Calu3 (cell line): ENCODE data around the gene PPM1L. TPM values are rescaled to one million over a fixed set of nuclear protein-coding genes. Genes with fewer than 3 reads are reported as not detected.

Source experiments
- BruUV-seq: library from RNA; stranded (reverse); fragments of 400-500 nt; replicated peaks from 2 replicates; lab custom pipeline; 2021; lab: Mats Ljungman, UMichigan
- CTCF ChIA-PET: fragments of 300-600 bp; sonication (Branson Sonifier 250); formaldehyde crosslinking; loops from one replicate; lab custom pipeline; 2022; ENCODE audit warnings: antibody characterized with exemption; lab: Charles Lee
- DNase-seq: peaks from one replicate; pipeline ENCODE4 v3.0.0; 2022
- H3K27ac Mint-ChIP-seq: one replicate; pipeline ENCODE4 v1.8.0; 2022; ENCODE audit warnings: mixed read lengths; ENCODE audit not compliant: unreplicated experiment
- H3K27me3 Mint-ChIP-seq: one replicate; pipeline ENCODE4 v1.8.0; 2022; ENCODE audit warnings: mixed read lengths; ENCODE audit not compliant: unreplicated experiment
- H3K36me3 Mint-ChIP-seq: one replicate; pipeline ENCODE4 v1.8.0; 2022; ENCODE audit warnings: mild to moderate bottlenecking, moderate library complexity, mixed read lengths; ENCODE audit not compliant: insufficient read depth, unreplicated experiment
- H3K4me1 Mint-ChIP-seq: one replicate; pipeline ENCODE4 v1.8.0; 2022; ENCODE audit warnings: mild to moderate bottlenecking, low read depth, mixed read lengths; ENCODE audit not compliant: unreplicated experiment
- H3K4me3 Mint-ChIP-seq: one replicate; pipeline ENCODE4 v1.8.0; 2022; ENCODE audit warnings: mild to moderate bottlenecking, low read depth, moderate library complexity, mixed read lengths; ENCODE audit not compliant: unreplicated experiment
- H3K9me3 Mint-ChIP-seq: one replicate; pipeline ENCODE4 v1.8.0; 2022; ENCODE audit warnings: low read depth, mixed read lengths; ENCODE audit not compliant: unreplicated experiment
- CTCF ChIP-seq: fragments of 200-600 bp; IDR thresholded peaks from one replicate; pipeline ENCODE4 v1.8.0; 2022; ENCODE audit warnings: antibody characterized with exemption; ENCODE audit not compliant: unreplicated experiment
- intact Hi-C: fragments of 100-400 bp; cut with micrococcal nuclease; formaldehyde crosslinking; loops from one replicate; pipeline ENCODE4 v1.10.0; 2022; ENCODE audit not compliant: unreplicated experiment
- total RNA-seq: library from RNA; stranded (reverse); gene quantifications from 2 replicates; pipeline ENCODE4 v1.2.3, GENCODE V29; 2022

PPM1L gene
- total RNA-seq, 1 experiment from 2014 or later, result 18.4 TPM

- intact Hi-C loops, result no loop called here
- CTCF ChIA-PET, result no interaction called here
- no peaks in the 10 kb centered on the region for H3K4me1 Mint-ChIP-seq
These were observed 56.3 kb downstream of the PPM1L start for GRCh38 chr3:160812304-160812703.

GRCh38 chr3:160815280-160815679 lies 59.2 kb downstream of the PPM1L start:
- no peaks in the 10 kb centered on the region for H3K9me3 Mint-ChIP-seq
- H3K4me1 Mint-ChIP-seq, result no peaks in the 10 kb centered on the region
- no peak for DNase-seq
- TF ChIP-seq CTCF, result no peak
- no peaks in the 10 kb centered on the region for H3K27me3 Mint-ChIP-seq
- intact Hi-C loops, result no loop called here
- no peak overlapping the region for H3K4me3 Mint-ChIP-seq
- no peak overlapping the region for H3K27ac Mint-ChIP-seq
- no peaks in the 10 kb centered on the region for H3K36me3 Mint-ChIP-seq
- BruUV-seq, result no TSS peak
- CTCF ChIA-PET, result interaction anchor here (1.0 kb wide), 1 partner anchor 14 kb away, joined by 3 read pairs; no protein-coding TSS in a partner anchor

More at GRCh38 chr3:160812304-160812703, 56.3 kb downstream of the PPM1L start:
- no peaks in the 10 kb centered on the region for H3K27me3 Mint-ChIP-seq
- no peak overlapping the region for H3K27ac Mint-ChIP-seq
- no peak overlapping the region for H3K4me3 Mint-ChIP-seq
- no peak for TF ChIP-seq CTCF
- no peak for DNase-seq
- BruUV-seq, result no TSS peak
- H3K9me3 Mint-ChIP-seq, result no peaks in the 10 kb centered on the region
- H3K36me3 Mint-ChIP-seq, result no peaks in the 10 kb centered on the region

GRCh38 chr3:160820022-160820421 lies 64.0 kb downstream of the PPM1L start:
- intact Hi-C loops, result no loop called here
- no TSS peak for BruUV-seq
- Mint-ChIP-seq H3K27me3 (no peaks in the 10 kb centered on the region), H3K36me3 (no peaks in the 10 kb centered on the region), H3K4me3 (no peak overlapping the region), H3K27ac (no peak overlapping the region), H3K9me3 (no peaks in the 10 kb centered on the region), H3K4me1 (peaks cover under 1% of the 10 kb centered on the region)
- DNase-seq, result no peak
- CTCF ChIA-PET, result interaction anchor here (1.2 kb wide), 1 partner anchor 10 kb away, joined by 3 read pairs; no protein-coding TSS in a partner anchor
- no peak for TF ChIP-seq CTCF

GRCh38 chr3:160820430-160820829 lies 64.4 kb downstream of the PPM1L start:
- peaks cover 4% of the 10 kb centered on the region for H3K4me1 Mint-ChIP-seq
- no TSS peak for BruUV-seq
- H3K27ac Mint-ChIP-seq, result no peak overlapping the region
- CTCF ChIA-PET, result interaction anchor here (1.2 kb wide), 1 partner anchor 10 kb away, joined by 3 read pairs; no protein-coding TSS in a partner anchor
- no peaks in the 10 kb centered on the region for H3K9me3 Mint-ChIP-seq
- no peak for TF ChIP-seq CTCF
- no peak overlapping the region for H3K4me3 Mint-ChIP-seq
- no peaks in the 10 kb centered on the region for H3K36me3 Mint-ChIP-seq
- intact Hi-C loops, result no loop called here
- DNase-seq, result no peak
- no peaks in the 10 kb centered on the region for H3K27me3 Mint-ChIP-seq
